Mucosa of descending colon (tissue), 3 donors: ENCODE data around the gene TMEM192. TPM values are rescaled to one million over a fixed set of nuclear protein-coding genes. Genes with fewer than 3 reads are reported as not detected.
A peak's percentile ranks its signal among the peaks of the same experiment; 100 is the strongest.
"Not testable (repeated sequence)": the region's sequence is repeated elsewhere in the genome, so short reads cannot be mapped to it uniquely, and the experiment has no call there.

ENCODE experiments used
- ATAC-seq: fragments of 200-7000 bp; cut with Tn5 transposase; one replicate; pipeline ENCODE4 v1.9.1; 2020; ENCODE audit warnings: mild to moderate bottlenecking, moderate library complexity
- DNase-seq, 3 donors: peaks; one replicate each; pipeline ENCODE4 v3.0.0-alpha.2; 2020
- H3K36me3 ChIP-seq: fragments of 200-600 bp; one replicate; pipeline ENCODE4 v1.8.0; 2021; ENCODE audit warnings: low read depth, mild to moderate bottlenecking
- H3K4me1 ChIP-seq: fragments of 200-600 bp; one replicate; pipeline ENCODE4 v1.8.0; 2021; ENCODE audit warnings: low read depth, mild to moderate bottlenecking
- H3K4me3 ChIP-seq: fragments of 200-600 bp; one replicate; pipeline ENCODE4 v1.8.0; 2021; ENCODE audit warnings: mild to moderate bottlenecking
- H3K9me3 ChIP-seq: fragments of 200-600 bp; one replicate; pipeline ENCODE4 v1.8.0; 2021; ENCODE audit warnings: mild to moderate bottlenecking
- intact Hi-C, 2 donors: fragments of 100-400 bp; cut with DNase I in 1 of 2; cut with micrococcal nuclease in 1 of 2; formaldehyde crosslinking; loops; one replicate each; pipeline versions ENCODE4 v1.11.0 to v1.11.1; 2022; cut with DNase I, micrococcal nuclease
- total RNA-seq, 3 donors: library from RNA; stranded (reverse); fragmentation: NEBNext Ultra II Directional in 2 of 3; extraction: Animal tissue kit (Norgen Biotek cat#: 25700) in 2 of 3; gene quantifications; one replicate each; pipeline versions ENCODE4 v1.2.1 to v1.2.4, GENCODE V29; 2021 to 2023
- TF ChIP-seq, protein P1 (sequence below): fragments of 200-600 bp; IDR thresholded peaks from one replicate; pipeline ENCODE4 v1.8.0; 2022; ENCODE audit warnings: antibody characterized with exemption, mild to moderate bottlenecking
- donor health status: DM: no; HTN: no; CAD: no; lungs with moderate emphysema.
- donor health status: DM: no; HTN: no; CAD: no.
- donor health status: DM: no; HTN: yes; CAD: no.

Gene TMEM192
- total RNA-seq, 3 donors from 2014 or later, result 16.3 to 24.0 (median 18.7) TPM

DNA sequence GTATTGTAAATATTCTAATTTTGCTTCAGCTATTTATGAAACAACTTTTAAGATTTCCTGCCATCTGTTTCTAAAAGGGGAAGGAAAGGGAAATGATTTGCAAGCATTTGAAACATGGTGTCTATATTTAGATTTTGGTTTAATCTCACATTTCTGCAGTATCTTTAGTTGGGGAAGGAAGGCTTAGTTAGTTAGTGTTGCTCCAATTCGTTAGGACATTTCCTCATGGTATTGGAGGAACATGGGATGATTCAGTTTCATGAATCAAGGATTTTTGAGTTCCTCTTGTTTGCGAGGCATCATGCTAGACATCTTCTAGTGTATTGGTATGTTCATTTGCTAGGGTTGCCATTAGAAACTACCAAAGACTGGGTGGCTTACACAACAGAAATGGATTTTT, 20.5 kb upstream of the TMEM192 start:
- DNase-seq (no peak), ATAC-seq (no peak)
- TF ChIP-seq, protein P1, sequence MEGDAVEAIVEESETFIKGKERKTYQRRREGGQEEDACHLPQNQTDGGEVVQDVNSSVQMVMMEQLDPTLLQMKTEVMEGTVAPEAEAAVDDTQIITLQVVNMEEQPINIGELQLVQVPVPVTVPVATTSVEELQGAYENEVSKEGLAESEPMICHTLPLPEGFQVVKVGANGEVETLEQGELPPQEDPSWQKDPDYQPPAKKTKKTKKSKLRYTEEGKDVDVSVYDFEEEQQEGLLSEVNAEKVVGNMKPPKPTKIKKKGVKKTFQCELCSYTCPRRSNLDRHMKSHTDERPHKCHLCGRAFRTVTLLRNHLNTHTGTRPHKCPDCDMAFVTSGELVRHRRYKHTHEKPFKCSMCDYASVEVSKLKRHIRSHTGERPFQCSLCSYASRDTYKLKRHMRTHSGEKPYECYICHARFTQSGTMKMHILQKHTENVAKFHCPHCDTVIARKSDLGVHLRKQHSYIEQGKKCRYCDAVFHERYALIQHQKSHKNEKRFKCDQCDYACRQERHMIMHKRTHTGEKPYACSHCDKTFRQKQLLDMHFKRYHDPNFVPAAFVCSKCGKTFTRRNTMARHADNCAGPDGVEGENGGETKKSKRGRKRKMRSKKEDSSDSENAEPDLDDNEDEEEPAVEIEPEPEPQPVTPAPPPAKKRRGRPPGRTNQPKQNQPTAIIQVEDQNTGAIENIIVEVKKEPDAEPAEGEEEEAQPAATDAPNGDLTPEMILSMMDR, result no peak
- Histone ChIP-seq H3K4me3 (no peak overlapping the region), H3K4me1 (no peaks in the 10 kb centered on the region), H3K9me3 (no peaks in the 10 kb centered on the region), H3K36me3 (no peaks in the 10 kb centered on the region)
- intact Hi-C loops, result loop anchor here (5.0 to 10.0 kb wide), 2 partner anchors 212 to 329 kb away; no protein-coding TSS in a partner anchor

DNA sequence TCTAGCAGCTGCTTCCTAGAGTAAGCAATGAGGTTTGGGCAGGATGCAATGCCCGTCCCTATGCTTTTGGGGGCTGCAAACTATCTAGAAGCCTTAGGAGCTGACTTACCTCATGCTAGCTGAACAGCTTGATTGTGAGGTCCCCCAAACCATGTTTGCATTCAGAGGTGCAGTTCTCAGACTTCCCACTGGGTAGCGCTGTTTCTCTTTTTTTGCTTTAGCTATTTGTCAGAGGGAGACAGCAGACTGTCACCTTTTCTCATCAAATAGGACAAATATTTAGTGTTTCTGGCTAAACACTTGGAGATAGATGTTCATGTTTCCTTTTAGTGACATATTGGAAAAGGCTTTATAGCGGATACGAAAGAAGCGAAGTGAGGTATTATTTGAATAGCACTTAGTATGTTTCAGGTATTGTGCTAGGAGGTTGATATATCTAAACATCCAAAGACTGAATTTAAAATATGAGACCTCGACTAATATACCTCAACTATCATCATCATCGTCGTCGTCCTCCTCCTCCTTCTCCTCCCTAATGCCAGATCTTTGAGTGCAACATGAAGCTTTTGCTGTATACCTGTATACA, 18.7 kb upstream of the TMEM192 start:
- intact Hi-C loops, result loop anchor here (5.0 to 10.0 kb wide), 2 partner anchors 213 to 331 kb away; no protein-coding TSS in a partner anchor
- H3K4me1 ChIP-seq, result no peaks in the 10 kb centered on the region
- DNase-seq (peak in 2 of 3 donors; percentile 37 to 79), ATAC-seq (peak; percentile 75)
- TF ChIP-seq, protein P1, result peak; percentile 84
- H3K36me3 ChIP-seq, result no peaks in the 10 kb centered on the region
- H3K9me3 ChIP-seq, result no peaks in the 10 kb centered on the region
- H3K4me3 ChIP-seq, result no peak overlapping the region

DNA sequence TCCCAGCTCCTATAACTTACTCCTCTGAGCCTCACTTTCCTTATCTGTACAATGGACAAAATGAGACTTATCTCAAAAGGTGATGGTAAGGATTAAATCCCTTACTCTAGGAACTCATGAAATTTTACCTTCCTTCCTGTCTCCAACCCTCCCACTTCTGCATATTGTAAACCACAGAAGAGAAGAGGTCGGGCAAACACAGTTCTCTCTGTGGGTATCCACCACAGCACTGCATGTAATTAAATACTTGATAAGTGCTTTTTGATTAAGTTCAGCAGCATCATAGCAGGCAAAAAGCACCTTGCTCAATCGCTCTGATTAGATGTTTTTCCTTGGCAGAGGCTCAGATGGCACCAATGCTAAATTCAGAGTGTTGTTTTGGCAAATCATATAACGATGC, 17.3 kb upstream of the TMEM192 start:
- no peaks in the 10 kb centered on the region for H3K36me3 ChIP-seq
- no peak overlapping the region for H3K4me3 ChIP-seq
- TF ChIP-seq, protein P1, result no peak
- H3K9me3 ChIP-seq, result no peaks in the 10 kb centered on the region
- ATAC-seq, result no peak
- intact Hi-C loops, result loop anchor here (5.0 to 10.0 kb wide), 2 partner anchors 215 to 332 kb away; no protein-coding TSS in a partner anchor
- H3K4me1 ChIP-seq, result no peaks in the 10 kb centered on the region
- no peak for DNase-seq

DNA sequence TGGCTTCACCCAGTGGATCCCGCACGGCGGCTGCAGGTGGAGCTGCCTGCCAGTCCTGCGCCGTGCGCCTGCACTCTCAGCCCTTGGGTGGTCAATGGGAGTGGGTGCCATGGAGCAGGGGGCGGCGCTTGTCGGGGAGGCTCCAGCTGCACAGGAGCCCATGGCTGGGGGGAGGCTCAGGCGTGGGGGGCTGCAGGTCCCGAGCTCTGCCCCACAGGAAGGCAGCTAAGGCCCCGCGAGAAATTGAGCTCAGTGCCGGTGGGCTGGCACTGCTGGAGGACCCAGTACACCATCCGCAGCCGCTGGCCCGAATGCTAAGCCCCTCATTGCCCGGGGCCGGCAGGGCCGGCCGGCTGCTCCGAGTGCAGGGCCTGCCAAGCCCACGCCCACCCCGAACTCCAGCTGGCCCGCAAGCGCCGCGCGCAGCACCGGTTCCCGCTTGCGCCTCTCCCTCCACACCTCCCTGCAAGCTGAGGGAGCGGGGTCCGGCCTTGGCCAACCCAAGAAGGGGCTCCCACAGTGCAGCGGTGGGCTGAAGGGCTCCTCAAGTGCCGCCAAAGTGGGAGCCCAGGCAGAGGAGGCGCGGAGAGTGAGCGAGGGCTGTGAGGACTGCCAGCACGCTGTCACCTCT, 13.3 kb upstream of the TMEM192 start:
- H3K9me3 ChIP-seq, H3K4me3 ChIP-seq, DNase-seq, ATAC-seq, intact Hi-C loops, H3K4me1 ChIP-seq, H3K36me3 ChIP-seq: not testable (repeated sequence)

DNA sequence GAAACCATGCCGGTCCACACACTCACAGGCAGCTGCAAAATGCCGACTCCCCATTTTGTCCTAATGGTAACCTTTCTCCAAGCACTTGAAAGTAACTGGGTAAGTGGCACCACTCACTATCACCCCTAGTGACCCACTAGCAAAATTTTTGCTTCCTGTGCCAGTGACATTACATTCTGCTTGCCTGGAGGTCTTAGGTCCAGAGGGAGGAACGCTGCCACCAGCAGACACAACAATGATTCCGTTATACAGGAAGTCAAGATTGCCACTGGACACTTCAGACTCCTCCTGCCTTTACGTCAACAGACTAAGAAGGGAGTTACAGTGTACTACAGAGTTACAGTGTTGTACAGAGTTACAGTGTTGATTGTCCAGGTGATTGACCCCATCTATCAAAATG, 11.8 kb upstream of the TMEM192 start:
- TF ChIP-seq, protein P1, result no peak
- DNase-seq, result no peak
- no peak overlapping the region for H3K4me3 ChIP-seq
- intact Hi-C loops, result no loop called here
- no peaks in the 10 kb centered on the region for H3K36me3 ChIP-seq
- H3K4me1 ChIP-seq, result no peaks in the 10 kb centered on the region
- H3K9me3 ChIP-seq, result no peaks in the 10 kb centered on the region
- no peak for ATAC-seq

DNA sequence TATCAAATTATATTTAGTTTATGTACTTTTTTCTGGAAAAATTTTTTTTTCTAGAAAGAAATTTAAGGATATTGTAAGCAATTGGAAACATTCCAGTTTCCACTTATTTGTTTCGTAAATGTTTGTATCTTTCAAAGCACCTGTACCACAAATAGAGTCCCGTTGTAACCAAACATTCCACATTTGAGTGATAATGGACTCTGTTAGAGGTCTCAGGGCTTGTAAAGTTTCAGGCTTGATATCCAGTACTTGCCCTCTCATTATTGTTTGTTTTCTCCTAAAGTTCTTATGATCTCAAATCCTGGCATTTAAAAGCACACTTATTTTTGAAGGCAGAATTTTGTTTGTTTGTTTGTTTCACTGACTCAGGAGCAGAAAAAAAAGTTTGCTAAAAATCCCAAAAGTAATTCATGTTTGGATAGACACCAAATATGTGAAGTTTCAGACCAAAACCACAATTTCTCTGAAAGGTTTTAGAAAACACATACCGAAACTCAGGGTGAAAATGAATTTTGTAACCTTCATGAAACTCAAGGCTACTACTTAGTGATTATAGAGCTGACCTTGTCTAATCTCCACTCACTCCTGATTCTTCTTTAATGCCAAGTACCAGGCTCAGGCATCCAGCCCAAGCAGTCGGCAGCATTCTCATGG, 5.7 kb upstream of the TMEM192 start:
- ATAC-seq (no peak), DNase-seq (no peak)
- H3K36me3 ChIP-seq, result no peaks in the 10 kb centered on the region
- H3K9me3 ChIP-seq, result no peaks in the 10 kb centered on the region
- H3K4me1 ChIP-seq, result peaks cover 3% of the 10 kb centered on the region
- H3K4me3 ChIP-seq, result no peak overlapping the region
- intact Hi-C loops, result no loop called here
- TF ChIP-seq, protein P1, result no peak
